Endodermal cell (in vitro differentiated cells): ENCODE data around the gene MRPL18. TPM values are rescaled to one million over a fixed set of nuclear protein-coding genes. Genes with fewer than 3 reads are reported as not detected.

Experiments used
- DNase-seq: peaks from one replicate; pipeline ENCODE4 v3.0.0-alpha.2; 2017
- H3K27ac ChIP-seq: 2 replicates; pipeline ENCODE4 v1.5.1; 2013; ENCODE audit warnings: mild to moderate bottlenecking, low read depth, low read length, moderate library complexity
- H3K27me3 ChIP-seq: 2 replicates; pipeline ENCODE4 v1.6.1; 2013; ENCODE audit warnings: mild to moderate bottlenecking, low read length, moderate library complexity; ENCODE audit not compliant: insufficient read depth, control insufficient read depth, poor library complexity, severe bottlenecking
- H3K36me3 ChIP-seq: 2 replicates; pipeline ENCODE4 v1.7.0; 2013; ENCODE audit warnings: mild to moderate bottlenecking, low read length, moderate library complexity; ENCODE audit not compliant: control insufficient read depth, insufficient read depth
- H3K4me1 ChIP-seq: one replicate; pipeline ENCODE4 v1.7.0; 2013; ENCODE audit warnings: low read length; ENCODE audit not compliant: control insufficient read depth, insufficient read depth
- H3K4me3 ChIP-seq: 2 replicates; pipeline ENCODE4 v1.5.1; 2013; ENCODE audit warnings: mild to moderate bottlenecking, low read length, moderate library complexity
- H3K9ac ChIP-seq: 2 replicates; pipeline ENCODE4 v1.6.1; 2013; ENCODE audit warnings: mild to moderate bottlenecking, low read length, moderate library complexity; ENCODE audit not compliant: poor library complexity, severe bottlenecking; ENCODE audit errors: extremely low read depth
- H3K9me3 ChIP-seq: 2 replicates; pipeline ENCODE4 v1.6.1; 2013; ENCODE audit warnings: mild to moderate bottlenecking, low read length, moderate library complexity; ENCODE audit not compliant: control insufficient read depth
- H3K27ac Mint-ChIP-seq: 2 replicates; pipeline ENCODE4 v1.8.0; 2020; ENCODE audit warnings: mixed read lengths
- H3K27me3 Mint-ChIP-seq: 2 replicates; pipeline ENCODE4 v1.8.0; 2021; ENCODE audit warnings: mild to moderate bottlenecking, mixed read lengths; ENCODE audit not compliant: insufficient read depth
- H3K36me3 Mint-ChIP-seq: 2 replicates; pipeline ENCODE4 v1.8.0; 2020; ENCODE audit warnings: low read depth, mixed read lengths
- H3K4me1 Mint-ChIP-seq: 2 replicates; pipeline ENCODE4 v1.8.0; 2020; ENCODE audit warnings: mixed read lengths
- H3K4me3 Mint-ChIP-seq: 2 replicates; pipeline ENCODE4 v1.8.0; 2020; ENCODE audit warnings: mild to moderate bottlenecking, moderate library complexity, mixed read lengths
- H3K9me3 Mint-ChIP-seq: 2 replicates; pipeline ENCODE4 v1.8.0; 2020; ENCODE audit warnings: mild to moderate bottlenecking, mixed read lengths
- WGBS, 2 experiments: methylation state at CpG; one replicate each; pipeline versions ENCODE4 v1.1.5 to v1.1.7; 2013; ENCODE audit warnings: missing lambda C conversion rate in 2 of 2, mixed read lengths in 1 of 2; ENCODE audit not compliant: insufficient coverage in 1 of 2, insufficient read length in 1 of 2; 5-methylcytosine and 5-hydroxymethylcytosine counted together
- total RNA-seq, 2 donors: library from RNA; stranded (reverse); fragmentation: NEBNext Ultra II Directional in 1 of 2; extraction: Animal tissue kit (Norgen Biotek cat#: 25700) in 1 of 2; gene quantifications; 2 replicates in 1 of 2; 3 replicates in 1 of 2; pipeline ENCODE4 v1.2.1, GENCODE V29; 2021
- TF ChIP-seq, protein P1 (sequence below): fragments of 200-600 bp; sonication (generic); conservative IDR thresholded peaks from 2 replicates; pipeline ENCODE4 v1.5.0; 2021; ENCODE audit warnings: antibody characterized with exemption, mild to moderate bottlenecking

Gene MRPL18
- total RNA-seq, 2 donors from 2014 or later: 46.7 to 56.9 TPM

DNA sequence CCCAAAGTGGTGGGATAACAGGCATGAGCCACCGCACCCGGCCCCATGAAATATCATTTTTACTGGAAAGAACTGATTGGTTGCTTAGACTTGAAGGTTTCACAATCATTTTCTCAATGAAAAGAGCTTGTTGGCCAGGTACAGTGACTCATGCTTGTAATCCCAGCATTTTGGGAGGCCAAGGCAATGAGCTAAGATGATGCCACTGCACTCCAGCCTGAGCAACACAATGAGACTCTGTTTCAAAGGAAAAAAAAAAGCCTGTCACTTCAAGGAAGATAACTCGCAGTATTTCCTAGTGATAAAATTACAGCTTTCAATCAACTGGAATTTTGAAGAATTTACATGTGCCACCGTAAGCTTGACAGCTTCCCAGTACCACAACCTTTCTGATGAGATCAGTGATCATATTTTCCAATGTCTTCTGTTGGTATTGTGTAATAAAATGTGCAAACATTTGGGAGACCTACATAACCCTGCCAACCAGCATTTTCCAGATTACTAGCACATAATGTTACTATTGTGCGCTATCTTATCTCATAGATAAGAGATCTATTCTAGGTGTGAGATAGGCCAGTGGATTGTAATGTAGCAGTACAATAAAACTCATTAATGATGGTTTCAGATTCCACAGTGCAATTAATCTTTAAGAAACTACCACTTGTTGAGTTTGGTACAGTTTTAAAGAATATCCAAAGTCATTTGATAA, 17.0 kb downstream of the MRPL18 start:
- Histone ChIP-seq H3K4me3 (no peak overlapping the region), H3K9me3 (no peaks in the 10 kb centered on the region), H3K9ac (no peak overlapping the region), H3K27me3 (peaks cover 6% of the 10 kb centered on the region), H3K27ac (no peak overlapping the region), H3K4me1 (peaks cover 10% of the 10 kb centered on the region), H3K36me3 (no peaks in the 10 kb centered on the region)
- Mint-ChIP-seq H3K27ac (peak overlapping the region; percentile 63), H3K9me3 (no peaks in the 10 kb centered on the region), H3K4me3 (no peak overlapping the region), H3K4me1 (peaks cover 35% of the 10 kb centered on the region), H3K27me3 (peaks cover 4% of the 10 kb centered on the region), H3K36me3 (no peaks in the 10 kb centered on the region)
- WGBS, 2 experiments: 84 to 88% methylated on average over 4 of the region's 5 CpGs
- TF ChIP-seq, protein P1, sequence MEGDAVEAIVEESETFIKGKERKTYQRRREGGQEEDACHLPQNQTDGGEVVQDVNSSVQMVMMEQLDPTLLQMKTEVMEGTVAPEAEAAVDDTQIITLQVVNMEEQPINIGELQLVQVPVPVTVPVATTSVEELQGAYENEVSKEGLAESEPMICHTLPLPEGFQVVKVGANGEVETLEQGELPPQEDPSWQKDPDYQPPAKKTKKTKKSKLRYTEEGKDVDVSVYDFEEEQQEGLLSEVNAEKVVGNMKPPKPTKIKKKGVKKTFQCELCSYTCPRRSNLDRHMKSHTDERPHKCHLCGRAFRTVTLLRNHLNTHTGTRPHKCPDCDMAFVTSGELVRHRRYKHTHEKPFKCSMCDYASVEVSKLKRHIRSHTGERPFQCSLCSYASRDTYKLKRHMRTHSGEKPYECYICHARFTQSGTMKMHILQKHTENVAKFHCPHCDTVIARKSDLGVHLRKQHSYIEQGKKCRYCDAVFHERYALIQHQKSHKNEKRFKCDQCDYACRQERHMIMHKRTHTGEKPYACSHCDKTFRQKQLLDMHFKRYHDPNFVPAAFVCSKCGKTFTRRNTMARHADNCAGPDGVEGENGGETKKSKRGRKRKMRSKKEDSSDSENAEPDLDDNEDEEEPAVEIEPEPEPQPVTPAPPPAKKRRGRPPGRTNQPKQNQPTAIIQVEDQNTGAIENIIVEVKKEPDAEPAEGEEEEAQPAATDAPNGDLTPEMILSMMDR: no peak
- no peak for DNase-seq

DNA sequence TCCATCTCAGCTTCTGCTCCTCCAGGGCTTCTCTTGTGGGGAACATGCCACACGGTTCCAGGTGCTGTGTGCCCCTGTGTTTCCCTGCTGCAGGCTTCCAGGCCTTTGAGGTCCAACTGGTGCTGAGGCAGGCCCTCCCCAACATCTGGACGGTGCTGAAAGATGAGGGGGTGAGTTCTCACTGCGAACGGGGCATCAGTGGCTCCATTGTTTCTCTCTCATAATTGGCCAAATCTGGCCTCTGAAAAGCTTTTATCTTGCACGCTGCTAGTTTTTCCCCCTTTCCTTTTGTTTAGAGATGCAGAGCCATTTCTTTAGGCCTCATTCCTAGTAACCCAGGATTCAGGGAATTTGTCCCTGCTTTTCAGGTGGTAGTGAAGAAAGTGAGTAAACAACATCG, 18.4 kb downstream of the MRPL18 start:
- DNase-seq: no peak
- no peak overlapping the region for H3K4me3 Mint-ChIP-seq
- peak overlapping the region; percentile 42 for H3K27ac Mint-ChIP-seq
- Histone ChIP-seq H3K9ac (no peak overlapping the region), H3K27ac (no peak overlapping the region), H3K9me3 (no peaks in the 10 kb centered on the region), H3K4me1 (peaks cover 10% of the 10 kb centered on the region), H3K27me3 (peaks cover 2% of the 10 kb centered on the region), H3K4me3 (no peak overlapping the region), H3K36me3 (no peaks in the 10 kb centered on the region)
- peaks cover 4% of the 10 kb centered on the region for H3K27me3 Mint-ChIP-seq
- 89 to 93% methylated on average over 6 of the region's 6 CpGs for WGBS, 2 experiments
- TF ChIP-seq, protein P1: no peak
- no peaks in the 10 kb centered on the region for H3K36me3 Mint-ChIP-seq
- peaks cover 35% of the 10 kb centered on the region for H3K4me1 Mint-ChIP-seq
- no peaks in the 10 kb centered on the region for H3K9me3 Mint-ChIP-seq

DNA sequence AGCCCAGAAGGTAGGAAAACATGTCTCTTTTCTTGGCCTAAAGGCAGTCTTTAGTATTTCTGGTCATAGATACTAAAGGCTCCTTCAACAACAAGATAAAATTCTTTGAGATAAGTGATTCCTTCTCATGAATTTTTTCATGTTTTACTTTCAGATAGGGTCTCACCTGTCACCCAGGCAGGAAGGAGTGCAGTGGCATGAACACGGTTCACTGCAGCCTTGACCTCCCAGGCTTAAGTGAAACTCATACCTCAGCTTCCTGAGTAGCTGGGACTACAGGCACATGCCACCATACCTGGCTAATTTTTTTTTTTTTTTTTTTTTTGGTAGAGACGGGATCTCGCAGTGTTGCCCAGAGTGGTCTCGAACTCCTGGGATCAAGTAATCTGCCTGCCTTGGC, 18.9 kb downstream of the MRPL18 start:
- H3K27ac ChIP-seq: no peak overlapping the region
- TF ChIP-seq, protein P1: no peak
- H3K27me3 ChIP-seq: no peaks in the 10 kb centered on the region
- peaks cover 35% of the 10 kb centered on the region for H3K4me1 Mint-ChIP-seq
- no peaks in the 10 kb centered on the region for H3K9me3 Mint-ChIP-seq
- peaks cover 3% of the 10 kb centered on the region for H3K27me3 Mint-ChIP-seq
- H3K36me3 Mint-ChIP-seq: no peaks in the 10 kb centered on the region
- H3K4me1 ChIP-seq: peaks cover 10% of the 10 kb centered on the region
- H3K27ac Mint-ChIP-seq: no peak overlapping the region
- H3K9ac ChIP-seq: no peak overlapping the region
- no peak overlapping the region for H3K4me3 Mint-ChIP-seq
- H3K9me3 ChIP-seq: no peaks in the 10 kb centered on the region
- H3K36me3 ChIP-seq: no peaks in the 10 kb centered on the region
- 71 to 93% methylated on average over 1 to 4 of the region's 4 CpGs for WGBS, 2 experiments
- H3K4me3 ChIP-seq: no peak overlapping the region
- DNase-seq: no peak
